Stimulated activated CD8-positive, alpha-beta memory T cell treated with anti-CD3 and anti-CD28 coated beads, Interleukin-4, amount 100 ng/mL, for 4 hours (primary cell): ENCODE data around the gene SPO11.
A peak's percentile ranks its signal among the peaks of the same experiment; 100 is the strongest.
"Not testable (repeated sequence)": the region's sequence is repeated elsewhere in the genome, so short reads cannot be mapped to it uniquely, and the experiment has no call there.

Experiments used
- DNase-seq, 2 donors: peaks; one replicate each; pipeline ENCODE4 v3.0.0-alpha.2; 2020; ENCODE audit warnings: low read depth in 2 of 2, low spot score in 1 of 2

SPO11 gene

GRCh38 chr20:57332105-57333089 is 2.8 kb downstream of the SPO11 start:
- DNase-seq, result no peak

GRCh38 chr20:57335392-57335791 is 5.8 kb downstream of the SPO11 start:
- DNase-seq, result no peak

- no peak for DNase-seq
These were observed 12.1 kb downstream of the SPO11 start for GRCh38 chr20:57341663-57342062.

GRCh38 chr20:57342829-57343228 is 13.2 kb downstream of the SPO11 start:
- DNase-seq, result no peak

GRCh38 chr20:57346477-57346876 is 16.9 kb downstream of the SPO11 start:
- DNase-seq, result peak; percentile 18 to 53

- DNase-seq, result no peak
These were observed 17.8 kb downstream of the SPO11 start for GRCh38 chr20:57347393-57347792.

- DNase-seq, result not testable (repeated sequence)
These were observed 18.8 kb downstream of the SPO11 start for GRCh38 chr20:57348200-57348921.

GRCh38 chr20:57348922-57349574 is 19.4 kb downstream of the SPO11 start:
- not testable (repeated sequence) for DNase-seq

GRCh38 chr20:57350081-57350710 is 20.6 kb downstream of the SPO11 start:
- DNase-seq, result no peak

- not testable (repeated sequence) for DNase-seq
These were observed 21.1 kb downstream of the SPO11 start for GRCh38 chr20:57350726-57351041.

GRCh38 chr20:57351042-57351783 is 21.6 kb downstream of the SPO11 start, which contains the start of gene RAE1:
TSS of gene RAE1 (plus strand) at chr20:57351255. CDS start at chr20:57354039, 2,784 bp downstream.
- peak; percentile 82 to 88 for DNase-seq

GRCh38 chr20:57352305-57352704 is 22.7 kb downstream of the SPO11 start:
- DNase-seq, result no peak

- DNase-seq, result no peak
These were observed 23.7 kb downstream of the SPO11 start for GRCh38 chr20:57353351-57353750.

- DNase-seq, result no peak
These were observed 31.9 kb downstream of the SPO11 start for GRCh38 chr20:57361517-57361916.

- no peak for DNase-seq
These were observed 34.8 kb downstream of the SPO11 start for GRCh38 chr20:57364451-57364850.

GRCh38 chr20:57369596-57369995 is 40.0 kb downstream of the SPO11 start:
- no peak for DNase-seq

GRCh38 chr20:57370316-57370715 is 40.7 kb downstream of the SPO11 start:
- no peak for DNase-seq

GRCh38 chr20:57371363-57371762 is 41.8 kb downstream of the SPO11 start:
- no peak for DNase-seq

- no peak for DNase-seq
These were observed 42.6 kb downstream of the SPO11 start for GRCh38 chr20:57372157-57372556.

- DNase-seq, result no peak
These were observed 43.2 kb downstream of the SPO11 start for GRCh38 chr20:57372581-57373350.
